Activated CD4-positive, alpha-beta T cell treated with anti-CD3 and anti-CD28 coated beads, Interleukin-2, amount 50 U/mL, for 16 hours (primary cell): Measurements from ENCODE around the gene MMD2.
"Not testable (repeated sequence)": the region's sequence is repeated elsewhere in the genome, so short reads cannot be mapped to it uniquely, and the experiment has no call there.

Source experiments
- DNase-seq: peaks from one replicate; pipeline ENCODE4 v3.0.0-alpha.2; 2020

The MMD2 gene, protein sequence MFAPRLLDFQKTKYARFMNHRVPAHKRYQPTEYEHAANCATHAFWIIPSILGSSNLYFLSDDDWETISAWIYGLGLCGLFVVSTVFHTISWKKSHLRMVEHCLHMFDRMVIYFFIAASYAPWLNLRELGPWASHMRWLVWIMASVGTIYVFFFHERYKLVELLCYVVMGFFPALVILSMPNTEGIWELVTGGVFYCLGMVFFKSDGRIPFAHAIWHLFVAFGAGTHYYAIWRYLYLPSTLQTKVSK

DNA sequence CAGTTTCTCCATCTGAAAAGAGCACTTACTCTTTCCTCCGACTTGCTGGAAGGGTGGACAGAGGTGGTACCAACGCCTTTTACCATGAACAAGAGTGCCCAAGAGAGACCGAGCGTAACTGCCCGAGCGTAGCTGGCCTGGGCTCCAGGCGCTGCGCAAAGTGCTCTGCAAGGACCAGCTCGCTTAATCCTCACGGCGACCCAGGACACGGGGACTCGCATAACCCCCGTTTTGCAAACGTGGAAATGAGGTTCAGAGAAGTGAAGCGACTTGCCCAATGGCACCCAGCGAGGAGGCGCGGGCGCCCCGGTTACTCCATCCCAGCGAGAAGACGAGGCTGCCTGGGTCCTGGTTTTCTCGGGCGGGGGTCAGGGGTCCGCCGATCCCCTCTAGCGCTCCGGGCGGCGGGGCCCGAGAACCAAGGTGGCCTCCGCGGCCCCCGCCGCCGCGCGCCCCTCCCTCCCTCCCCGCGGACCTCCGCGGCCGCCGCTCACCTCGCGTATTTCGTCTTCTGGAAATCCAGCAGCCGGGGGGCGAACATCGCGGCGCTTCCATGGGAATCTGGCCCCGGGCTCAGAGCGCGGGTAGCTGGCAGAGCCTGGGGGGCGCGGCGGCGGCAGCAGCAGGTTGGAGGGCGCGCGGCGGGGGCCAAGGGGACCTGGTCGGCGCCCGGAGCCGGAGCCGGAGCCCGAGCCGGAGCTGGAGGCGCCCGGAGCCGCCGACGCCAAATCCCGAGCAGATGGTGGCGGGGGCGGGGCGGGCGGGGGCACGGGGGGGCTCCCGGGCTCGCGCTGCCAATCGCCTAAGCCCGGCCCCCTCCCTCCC lies at the start of gene MMD2:
Gene MMD2 (minus strand): TSS at position 711 of the 825 bp plus-strand sequence. CDS start 170 bp downstream, at position 541.
- DNase-seq: no peak

DNA sequence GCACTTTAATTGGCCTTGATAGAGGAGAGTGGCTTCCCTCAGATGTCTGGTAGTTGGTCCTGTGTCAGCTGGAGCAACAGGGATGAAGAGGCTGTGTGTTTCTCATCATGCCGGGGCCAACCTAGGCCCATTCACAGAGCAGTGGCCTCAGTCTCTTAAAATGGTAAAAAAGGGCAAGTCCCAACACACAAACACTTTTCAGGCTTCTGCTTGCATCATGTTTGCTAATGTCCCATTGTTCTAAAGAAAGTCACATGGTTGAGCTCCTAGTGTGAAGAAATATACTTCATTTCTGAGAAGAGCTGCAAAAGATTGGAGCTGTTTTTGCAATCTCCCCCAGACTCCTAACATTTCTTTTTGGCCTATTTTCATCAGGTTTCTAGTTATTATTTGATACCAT lies 46.1 kb upstream of the MMD2 start:
- no peak for DNase-seq

DNA sequence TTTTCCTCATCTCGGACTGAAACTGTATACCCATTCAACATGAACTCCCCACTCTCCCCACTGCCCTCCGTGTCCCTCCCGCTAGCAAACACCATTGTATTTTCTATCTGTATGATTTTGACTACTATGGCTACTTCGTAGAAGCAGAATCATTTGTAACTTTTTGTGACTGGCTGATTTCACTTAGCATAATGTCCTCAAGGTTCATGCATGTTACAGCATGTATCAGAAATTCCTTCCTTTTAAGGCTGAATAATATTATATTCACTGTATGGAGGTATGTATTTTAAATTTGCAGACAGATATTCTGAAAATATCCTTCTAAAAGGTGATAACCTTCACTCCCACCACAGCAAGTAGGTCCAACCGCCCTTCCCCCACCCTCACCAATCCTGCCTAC lies 42.9 kb upstream of the MMD2 start:
- no peak for DNase-seq

GRCh38 chr7:5001003-5001402 lies 42.0 kb upstream of the MMD2 start:
- DNase-seq: no peak

- no peak for DNase-seq
These were observed 40.5 kb upstream of the MMD2 start for GRCh38 chr7:4999369-4999950.

DNA sequence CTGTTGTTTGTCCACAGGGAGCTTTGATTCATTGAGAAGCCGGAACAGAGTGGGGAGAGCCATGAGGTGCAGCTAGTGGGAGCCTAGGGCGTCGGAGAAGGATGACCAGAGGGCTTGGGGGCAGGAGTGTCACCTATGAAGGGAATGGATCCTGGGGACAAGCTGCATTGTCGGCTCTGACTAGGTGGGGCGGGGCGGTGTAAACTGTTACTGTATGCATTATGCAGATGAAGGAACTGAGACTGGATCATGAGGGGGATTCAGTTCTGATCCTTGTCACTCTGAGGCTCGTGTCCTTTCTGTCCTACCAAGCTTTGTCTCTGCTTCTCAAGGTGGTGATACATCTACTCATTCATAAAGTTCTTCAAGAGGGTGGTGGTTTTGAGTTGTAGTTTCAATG lies 39.9 kb upstream of the MMD2 start:
- no peak for DNase-seq

- no peak for DNase-seq
These were observed 39.3 kb upstream of the MMD2 start for GRCh38 chr7:4998244-4998643.

GRCh38 chr7:4996696-4997222 lies 37.8 kb upstream of the MMD2 start:
- no peak for DNase-seq

GRCh38 chr7:4995429-4995969 lies 36.5 kb upstream of the MMD2 start:
- no peak for DNase-seq

GRCh38 chr7:4993471-4993870 lies 34.5 kb upstream of the MMD2 start:
- no peak for DNase-seq

DNA sequence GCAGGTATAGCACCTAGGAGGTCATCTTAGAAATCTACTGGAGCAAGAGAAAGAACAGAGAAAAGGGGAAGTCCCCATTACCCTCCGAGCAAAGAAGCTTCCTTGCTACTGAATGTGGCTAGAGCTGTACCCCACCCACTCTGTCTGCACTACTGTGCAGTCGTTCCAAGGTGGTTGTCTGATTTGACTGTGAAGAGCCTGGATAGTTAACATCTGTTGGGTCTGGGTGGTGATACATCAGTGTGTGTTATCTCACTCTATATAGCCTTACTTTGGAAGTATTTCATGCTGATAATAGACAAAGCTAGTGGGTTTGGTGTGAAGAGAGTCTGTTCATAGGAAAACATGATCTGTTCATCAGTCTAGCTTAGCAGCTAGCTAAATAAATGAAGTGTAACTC lies 23.8 kb upstream of the MMD2 start:
- not testable (repeated sequence) for DNase-seq

- DNase-seq: not testable (repeated sequence)
These were observed 22.4 kb upstream of the MMD2 start for GRCh38 chr7:4981295-4981890.

GRCh38 chr7:4975626-4976025 lies 16.6 kb upstream of the MMD2 start:
- DNase-seq: not testable (repeated sequence)

DNA sequence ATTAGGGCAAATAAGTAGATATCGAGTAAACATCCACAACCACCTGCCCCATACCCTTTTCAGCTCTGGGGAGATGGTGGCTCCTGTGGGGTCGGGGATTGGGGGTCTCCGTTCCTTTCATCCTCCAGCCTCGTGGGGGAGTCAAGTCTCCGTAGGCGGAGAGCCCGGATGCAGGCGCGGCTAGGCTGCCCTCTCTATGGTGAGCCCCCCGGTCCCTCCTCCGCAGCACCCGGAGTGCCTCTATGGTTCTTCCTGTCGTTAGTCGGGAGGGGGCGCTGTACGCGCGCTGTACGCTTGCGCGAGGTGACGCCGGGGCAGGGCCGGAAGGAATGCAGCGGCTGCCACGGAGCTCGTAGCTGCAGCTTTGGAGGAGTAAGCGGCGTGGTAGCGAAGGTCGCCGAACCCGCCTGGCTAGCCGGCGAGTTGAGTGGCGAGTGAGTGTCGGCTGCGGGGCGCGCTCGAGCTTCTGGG lies 14.8 kb upstream of the MMD2 start:
- peak; percentile 96 for DNase-seq

GRCh38 chr7:4972446-4972845 lies 13.5 kb upstream of the MMD2 start:
- DNase-seq: not testable (repeated sequence)

DNA sequence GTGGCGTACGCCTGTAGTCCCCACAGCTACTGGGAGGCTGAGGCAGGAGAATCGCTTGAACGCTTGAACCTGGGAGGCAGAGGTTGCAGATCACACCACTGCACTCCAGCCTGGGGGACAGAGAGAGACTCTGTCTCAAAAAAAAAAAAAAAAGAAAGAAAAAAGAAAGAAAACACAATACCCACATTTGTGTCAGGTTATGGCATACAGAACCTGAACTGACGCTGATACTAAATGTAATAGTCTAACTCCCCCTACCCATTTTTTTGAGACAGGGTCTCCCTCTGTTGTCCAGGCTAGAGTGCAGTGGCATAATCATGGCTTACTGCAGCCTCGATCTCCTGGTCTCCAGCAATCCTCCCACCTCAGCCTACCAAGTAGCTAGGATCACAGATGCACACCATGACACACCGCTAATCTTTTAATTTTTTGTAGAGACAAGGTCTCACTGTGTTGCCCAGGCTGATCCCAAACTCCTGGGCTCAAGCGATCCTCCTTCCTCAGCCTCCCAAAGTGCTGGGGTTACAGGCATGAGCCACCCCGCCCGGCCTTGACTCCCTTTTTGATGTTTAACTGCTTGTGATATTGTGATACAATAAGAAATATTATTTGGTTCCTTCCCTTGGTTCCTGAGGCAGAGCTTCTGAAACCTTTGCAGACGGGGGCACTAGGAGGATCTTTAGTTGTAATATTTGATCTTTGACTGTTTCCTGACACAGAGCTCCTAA lies 6.5 kb upstream of the MMD2 start:
- no peak for DNase-seq

GRCh38 chr7:4964506-4964905 lies 5.5 kb upstream of the MMD2 start:
- DNase-seq: no peak

- DNase-seq: no peak
These were observed 4.1 kb upstream of the MMD2 start for GRCh38 chr7:4962872-4963775.

DNA sequence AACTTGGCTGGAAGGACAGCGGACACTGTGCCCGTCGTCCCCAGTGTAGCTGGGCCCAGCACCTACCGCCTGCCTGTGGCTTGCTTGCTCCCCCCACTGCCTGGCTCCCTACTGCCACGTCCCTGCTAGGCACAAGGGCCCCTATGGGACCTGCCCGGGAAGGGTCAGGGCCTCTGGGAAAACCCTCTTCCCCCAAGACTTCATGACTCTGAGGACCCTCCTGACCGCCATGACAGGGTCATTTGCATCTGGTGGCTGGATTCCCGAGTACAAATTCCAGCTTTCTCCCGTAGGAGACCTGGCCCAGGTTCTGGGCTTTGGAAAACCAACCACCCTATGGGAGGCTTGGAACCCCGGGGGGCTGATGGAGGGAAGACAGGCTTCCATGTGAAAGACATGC lies 1.4 kb upstream of the MMD2 start:
- no peak for DNase-seq

GRCh38 chr7:4959893-4960292 lies 906 bp upstream of the MMD2 start:
- no peak for DNase-seq

GRCh38 chr7:4959306-4959705 lies 319 bp upstream of the MMD2 start:
- no peak for DNase-seq
